GM21786 (cell line): ENCODE results near the gene ARCN1.
A peak's percentile ranks its signal among the peaks of the same experiment; 100 is the strongest.
"Not testable (repeated sequence)": the region's sequence is repeated elsewhere in the genome, so short reads cannot be mapped to it uniquely, and the experiment has no call there.

Source experiments
- ATAC-seq: cut with Tn5 transposase; IDR thresholded peaks from one replicate; pipeline ENCODE4 v1.9.1; 2021; ENCODE audit not compliant: unreplicated experiment

The ARCN1 gene

DNA sequence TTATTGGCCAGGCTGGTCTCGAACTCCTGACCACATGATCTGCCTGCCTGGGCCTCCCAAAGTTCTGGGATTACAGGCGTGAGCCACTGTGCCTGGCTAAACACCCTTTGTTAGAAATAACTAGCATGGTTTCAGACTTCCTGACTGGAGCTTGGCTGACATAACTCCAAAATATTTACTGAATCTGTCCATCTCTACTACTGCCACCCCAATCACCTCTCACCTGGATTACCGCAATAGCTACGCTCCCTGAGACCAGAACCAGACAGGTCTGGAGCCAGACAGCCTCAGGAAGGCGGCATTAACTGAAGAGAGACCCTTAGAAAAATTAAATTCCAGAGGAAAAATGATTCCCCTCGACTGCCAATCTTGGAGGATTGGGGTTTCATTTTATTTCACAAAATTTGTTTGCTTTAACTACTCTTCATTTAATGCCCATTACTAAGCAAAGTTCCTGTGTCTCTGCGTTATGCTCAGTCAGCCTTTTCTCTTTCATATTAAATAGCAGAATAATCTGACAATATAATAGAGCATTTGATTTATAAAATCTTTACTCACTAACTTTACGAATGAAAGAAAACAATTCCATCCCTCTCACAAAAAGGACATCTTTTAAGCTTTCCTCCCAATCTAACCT, 28.1 kb upstream of the ARCN1 start:
- no peak for ATAC-seq

- no peak for ATAC-seq
These were observed 27.6 kb upstream of the ARCN1 start for GRCh38 chr11:118544647-118545010.

GRCh38 chr11:118545533-118545932, 26.7 kb upstream of the ARCN1 start:
- no peak for ATAC-seq

- ATAC-seq, result no peak
These were observed 25.1 kb upstream of the ARCN1 start for GRCh38 chr11:118547132-118547531.

DNA sequence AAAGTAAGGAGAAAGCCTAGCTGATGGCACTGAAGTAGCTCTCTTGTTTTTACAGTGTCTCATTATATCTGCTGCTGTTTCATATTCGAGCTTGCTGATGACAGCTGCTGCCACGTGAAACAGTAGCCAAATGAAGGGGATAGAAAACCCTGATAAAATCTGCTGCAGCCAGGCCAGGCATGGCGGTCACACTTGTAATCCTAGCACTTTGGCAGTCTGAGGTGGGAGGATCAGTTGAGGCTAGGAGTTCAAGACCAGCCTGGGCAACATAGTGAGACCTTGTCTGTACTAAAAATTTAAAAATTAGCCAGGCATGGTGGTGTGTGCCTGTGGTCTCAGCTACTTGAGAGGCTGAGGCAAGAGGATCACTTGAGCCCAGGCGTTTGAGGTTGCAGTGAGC, 19.9 kb upstream of the ARCN1 start:
- ATAC-seq, result no peak

GRCh38 chr11:118560806-118561205, 11.4 kb upstream of the ARCN1 start:
- no peak for ATAC-seq

DNA sequence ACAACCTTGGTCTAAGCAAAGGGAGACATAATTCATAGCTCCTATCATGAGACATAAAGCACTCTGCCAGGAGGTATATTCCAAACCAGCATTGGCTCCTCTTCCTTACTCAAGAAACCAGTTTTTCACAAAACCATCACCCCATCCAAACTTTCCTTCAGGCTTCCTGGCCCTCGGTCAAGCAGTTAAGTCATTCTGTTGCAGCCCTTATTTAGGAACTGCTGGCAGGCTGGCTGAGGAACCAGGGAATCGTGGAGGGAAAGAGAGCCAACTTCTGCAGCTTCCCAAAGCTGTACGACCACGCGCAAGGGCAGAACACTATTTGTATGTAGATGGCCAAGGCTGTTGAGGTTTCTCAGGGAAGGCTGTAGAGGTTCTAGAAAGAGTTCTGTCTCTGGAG, 7.2 kb upstream of the ARCN1 start:
- no peak for ATAC-seq

GRCh38 chr11:118569670-118570069, 2.5 kb upstream of the ARCN1 start:
- no peak for ATAC-seq

DNA sequence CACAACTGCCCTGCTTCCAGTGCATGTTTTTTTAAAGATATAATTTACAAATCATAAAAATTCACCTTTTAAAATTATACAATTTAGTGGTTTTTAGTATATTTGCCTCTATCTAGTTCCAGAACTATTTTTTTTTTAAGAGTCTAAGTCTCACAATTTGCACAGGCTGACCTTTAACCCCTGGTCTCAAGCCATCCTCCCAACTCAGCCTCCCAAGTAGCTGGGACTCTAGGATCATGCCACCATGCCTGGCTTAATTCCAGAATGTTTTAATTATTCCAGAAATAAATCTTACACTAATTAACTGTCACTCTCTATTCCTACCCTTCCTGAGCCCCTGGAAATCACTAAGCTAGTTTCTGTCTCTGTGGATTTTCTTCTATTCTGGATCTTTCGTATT, 1.4 kb upstream of the ARCN1 start:
- no peak for ATAC-seq

DNA sequence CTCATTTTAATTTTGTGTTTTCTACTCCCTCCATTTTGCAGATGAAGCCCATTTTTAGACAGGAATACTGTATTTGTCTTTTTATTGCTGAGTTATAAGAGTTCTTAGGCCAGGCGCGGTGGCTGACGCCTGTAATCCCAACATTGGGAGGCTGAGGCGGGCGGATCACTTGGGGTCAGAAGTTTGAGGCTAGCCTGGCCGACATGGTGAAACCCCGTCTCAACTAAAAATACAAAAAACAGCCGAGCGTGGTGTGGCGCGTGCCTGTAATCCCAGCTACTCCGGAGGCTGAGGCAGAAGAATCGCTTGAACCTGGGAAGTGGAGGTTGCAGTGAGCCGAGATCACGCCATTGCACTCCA, 528 bp upstream of the ARCN1 start:
- ATAC-seq, result peak; percentile 11

DNA sequence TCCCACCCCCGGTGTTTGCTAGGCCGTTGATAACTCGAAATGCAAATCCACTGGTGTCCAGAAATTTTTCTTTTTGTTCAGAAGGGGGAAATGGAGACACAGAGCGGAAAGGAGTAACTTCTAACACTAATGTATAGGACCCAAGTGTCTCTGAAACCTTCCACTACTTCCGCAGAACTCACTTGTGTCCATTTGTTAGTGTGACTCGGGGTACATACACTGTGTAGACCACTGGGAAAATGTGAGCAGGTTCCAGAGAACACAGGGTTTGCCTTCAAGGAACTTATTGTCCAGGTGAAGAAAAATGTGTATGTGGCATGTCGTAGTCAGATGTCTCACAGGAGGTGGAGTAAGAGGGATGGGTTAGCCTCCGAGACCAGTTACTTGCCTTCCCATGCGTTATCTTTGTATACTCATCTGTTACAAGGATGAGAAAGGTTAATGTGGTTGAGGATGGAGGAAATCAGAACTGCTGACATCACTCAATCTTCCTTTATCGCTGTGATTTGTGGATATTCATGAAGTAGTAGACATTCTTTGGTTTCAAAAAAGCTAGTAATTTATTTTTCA, 857 bp downstream of the ARCN1 start:
- ATAC-seq, result no peak

DNA sequence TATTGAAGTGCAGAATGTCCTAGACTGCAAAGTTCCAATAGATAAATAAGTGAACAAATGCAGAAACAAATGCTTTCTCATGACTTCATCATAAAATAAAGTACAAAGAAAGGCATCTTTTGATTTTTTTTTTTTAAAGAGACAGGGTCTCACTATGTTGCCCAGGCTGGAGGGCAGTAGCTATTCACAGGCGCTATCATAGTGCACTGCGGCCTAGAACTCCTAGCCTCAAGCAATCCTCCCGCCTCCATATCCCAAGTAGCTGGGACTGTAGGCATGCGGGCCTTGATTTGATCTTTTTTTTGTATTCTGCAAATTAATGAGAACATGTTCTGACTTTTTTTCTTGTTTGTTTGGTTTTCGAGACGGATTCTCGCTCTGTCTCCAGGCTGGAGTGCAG, 2.4 kb downstream of the ARCN1 start:
- ATAC-seq, result no peak

DNA sequence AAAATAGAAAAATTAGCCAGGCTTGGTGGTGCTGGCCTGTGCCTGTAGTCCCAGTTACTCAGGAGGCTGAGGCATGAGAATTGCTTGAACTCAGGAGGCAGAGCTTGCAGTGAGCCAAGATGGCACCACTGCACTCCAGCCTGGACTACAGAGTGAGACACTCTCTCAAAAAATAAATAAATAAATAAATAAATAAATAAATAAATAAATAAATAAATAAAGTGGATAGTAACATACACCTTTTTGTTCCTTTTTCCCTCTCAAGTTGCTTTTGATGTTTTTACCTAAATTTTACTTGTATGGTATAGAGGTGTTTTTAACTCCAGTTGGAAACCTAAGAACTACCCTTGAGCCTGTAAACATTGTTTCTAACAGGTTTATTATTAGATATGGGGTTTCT, 5.8 kb downstream of the ARCN1 start:
- ATAC-seq, result not testable (repeated sequence)

DNA sequence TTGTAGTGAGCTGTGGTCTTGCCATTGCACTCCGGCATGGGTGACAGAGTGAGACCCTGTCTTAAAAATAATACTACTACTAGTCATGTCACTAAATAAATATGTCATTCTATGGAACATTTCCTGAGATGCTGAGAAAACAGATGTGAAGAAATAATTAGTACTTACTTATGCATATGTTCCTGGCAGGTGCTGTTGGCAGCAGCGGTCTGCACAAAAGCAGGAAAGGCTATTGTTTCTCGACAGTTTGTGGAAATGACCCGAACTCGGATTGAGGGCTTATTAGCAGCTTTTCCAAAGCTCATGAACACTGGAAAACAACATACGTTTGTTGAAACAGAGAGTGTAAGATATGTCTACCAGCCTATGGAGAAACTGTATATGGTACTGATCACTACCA, 8.8 kb downstream of the ARCN1 start:
- ATAC-seq, result no peak

DNA sequence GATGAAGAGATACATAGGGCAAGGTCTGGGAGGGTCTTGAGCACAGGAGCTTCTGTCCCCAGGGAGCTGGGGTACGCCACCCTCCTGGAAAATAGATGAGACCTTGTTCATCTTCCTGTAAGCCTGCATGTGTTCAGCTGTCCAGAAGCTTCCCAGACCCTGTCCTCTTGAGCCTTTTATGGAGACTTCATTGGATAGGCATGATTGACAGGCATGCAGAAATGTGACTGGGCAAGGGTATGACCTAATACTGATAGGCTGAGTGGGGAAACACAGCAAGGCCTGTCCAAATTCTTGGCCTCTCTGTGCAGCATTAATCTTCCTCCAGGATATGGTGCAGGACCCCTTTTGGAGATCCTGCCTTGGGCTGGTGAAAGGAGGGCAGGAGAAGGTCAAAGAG, 15.7 kb downstream of the ARCN1 start:
- ATAC-seq, result no peak

DNA sequence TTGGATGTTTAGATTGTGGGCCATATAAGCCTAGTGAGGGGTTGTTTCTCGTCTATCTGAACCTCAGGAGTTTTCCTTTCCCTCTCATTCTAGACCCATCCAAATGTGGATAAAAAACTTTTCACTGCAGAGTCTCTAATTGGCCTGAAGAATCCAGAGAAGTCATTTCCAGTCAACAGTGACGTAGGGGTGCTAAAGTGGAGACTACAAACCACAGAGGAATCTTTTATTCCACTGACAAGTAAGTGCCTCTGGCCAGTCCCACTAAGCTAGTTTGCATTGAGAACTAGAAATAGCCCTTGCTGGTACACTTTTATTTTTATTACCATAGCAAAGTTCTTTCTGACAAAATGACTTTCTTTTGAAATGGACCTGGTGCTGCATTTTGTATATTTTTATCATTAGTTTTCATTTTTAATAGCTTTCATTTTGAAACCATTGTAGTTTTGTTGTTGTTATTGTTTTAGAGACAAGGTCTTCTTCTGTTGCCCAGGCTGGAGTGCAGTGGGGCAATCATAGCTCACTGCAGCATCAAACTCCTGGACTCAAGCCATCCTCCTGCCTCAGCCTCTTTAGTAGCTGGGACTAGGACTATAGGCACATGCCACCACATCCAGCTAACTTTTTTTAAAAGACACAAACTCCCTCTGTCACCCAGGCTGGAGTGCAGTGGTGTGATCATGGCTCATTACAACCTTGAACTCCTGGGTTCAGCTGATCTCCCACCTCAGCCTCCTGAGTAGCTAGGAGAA, 20.6 kb downstream of the ARCN1 start:
- ATAC-seq, result no peak

DNA sequence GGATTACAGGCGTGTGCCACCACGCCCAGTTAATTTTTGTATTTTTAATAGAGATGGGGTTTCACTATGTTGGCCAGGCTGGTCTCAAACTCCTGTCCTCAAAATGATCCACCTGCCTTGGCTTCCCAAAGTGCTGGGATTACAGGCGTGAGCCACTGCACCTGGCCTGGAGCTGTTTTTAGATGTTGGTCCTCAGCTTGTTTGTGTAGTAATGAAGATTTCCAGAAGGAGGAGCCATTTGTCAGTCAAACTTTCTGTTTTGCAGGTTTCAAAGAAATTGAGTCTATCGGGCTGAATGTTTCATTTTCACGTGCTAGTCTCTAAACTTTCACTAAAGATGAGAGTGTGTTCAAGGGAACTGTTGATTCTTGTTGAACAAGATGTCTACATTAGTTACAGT, 22.8 kb downstream of the ARCN1 start:
- not testable (repeated sequence) for ATAC-seq

GRCh38 chr11:118596224-118597146, 24.3 kb downstream of the ARCN1 start:
- ATAC-seq, result no peak

DNA sequence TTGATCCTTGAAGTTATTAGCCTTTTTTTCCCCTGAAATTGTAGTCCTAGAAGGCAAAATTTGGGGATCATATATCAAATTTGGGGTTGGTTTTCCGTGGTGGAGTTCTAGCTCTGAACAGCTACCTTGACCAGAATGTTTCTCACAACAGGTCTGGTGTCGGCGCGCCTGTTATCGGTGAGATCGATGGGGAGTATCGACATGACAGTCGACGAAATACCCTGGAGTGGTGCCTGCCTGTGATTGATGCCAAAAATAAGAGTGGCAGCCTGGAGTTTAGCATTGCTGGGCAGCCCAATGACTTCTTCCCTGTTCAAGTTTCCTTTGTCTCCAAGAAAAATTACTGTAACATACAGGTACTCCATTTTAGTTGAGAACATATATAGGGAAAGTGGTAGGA, 25.3 kb downstream of the ARCN1 start:
- no peak for ATAC-seq

GRCh38 chr11:118602331-118602730, 30.1 kb downstream of the ARCN1 start:
- ATAC-seq, result no peak

GRCh38 chr11:118603709-118604108, 31.5 kb downstream of the ARCN1 start:
- not testable (repeated sequence) for ATAC-seq

DNA sequence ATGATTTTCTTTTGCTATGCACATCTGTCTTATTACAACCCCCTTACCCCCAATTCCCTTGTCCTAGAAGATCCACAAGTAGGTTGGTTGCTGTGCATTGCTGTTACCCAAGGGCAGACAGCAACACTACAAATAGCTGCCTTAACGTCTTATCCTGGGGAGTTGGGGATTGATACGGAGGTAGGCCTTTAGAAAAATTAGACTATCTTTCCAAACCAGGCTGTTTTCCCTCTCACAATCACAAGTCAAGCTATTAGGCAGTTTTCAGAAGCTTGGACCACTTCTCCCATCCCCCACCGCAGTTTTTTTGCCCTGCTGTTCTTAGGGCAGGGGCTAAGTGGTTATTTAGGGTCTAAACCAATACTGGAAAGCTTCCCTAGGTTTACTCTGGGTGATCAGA, 32.4 kb downstream of the ARCN1 start:
- no peak for ATAC-seq
